HG02981 (cell line): ENCODE measurements around the gene AFF3.
"Not testable (repeated sequence)": the region's sequence is repeated elsewhere in the genome, so short reads cannot be mapped to it uniquely, and the experiment has no call there.

Experiments used
- ATAC-seq: cut with Tn5 transposase; IDR thresholded peaks from one replicate; pipeline ENCODE4 v1.9.1; 2021; ENCODE audit warnings: mild to moderate bottlenecking, moderate library complexity; ENCODE audit not compliant: unreplicated experiment

The AFF3 gene

DNA sequence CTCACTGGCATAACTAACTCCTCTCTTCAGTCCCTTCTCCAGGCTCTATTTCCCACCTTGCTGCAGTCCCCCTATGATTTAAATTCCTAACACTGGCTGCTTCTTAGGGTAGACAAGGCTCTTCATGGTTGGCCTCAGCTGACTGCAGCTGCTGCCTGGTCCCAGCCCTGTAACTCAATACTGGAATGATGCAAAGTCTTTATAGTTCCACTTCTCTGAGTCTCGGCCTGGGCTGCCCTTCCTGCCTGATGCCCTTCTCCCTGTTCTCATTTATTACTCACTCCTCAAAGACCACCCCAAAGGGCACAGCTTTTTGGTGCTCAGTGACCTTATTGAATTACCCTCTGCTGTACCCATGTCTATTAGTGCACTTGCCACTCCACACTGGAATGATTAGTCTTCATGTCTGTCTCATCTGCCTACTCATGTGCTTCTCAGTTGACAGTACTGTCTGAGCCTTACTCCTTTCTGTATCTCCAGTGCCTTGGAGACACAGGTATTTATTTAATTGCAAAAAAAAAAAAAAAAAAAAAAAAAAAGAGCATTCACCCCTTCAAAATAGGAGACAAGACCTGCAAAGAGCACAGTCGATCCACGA is 453.1 kb downstream of the AFF3 start:
- ATAC-seq, result no peak

- no peak for ATAC-seq
Measured at GRCh38 chr2:99688699-99689098, 453.7 kb downstream of the AFF3 start.

GRCh38 chr2:99682275-99683060 is 459.9 kb downstream of the AFF3 start:
- ATAC-seq, result no peak

DNA sequence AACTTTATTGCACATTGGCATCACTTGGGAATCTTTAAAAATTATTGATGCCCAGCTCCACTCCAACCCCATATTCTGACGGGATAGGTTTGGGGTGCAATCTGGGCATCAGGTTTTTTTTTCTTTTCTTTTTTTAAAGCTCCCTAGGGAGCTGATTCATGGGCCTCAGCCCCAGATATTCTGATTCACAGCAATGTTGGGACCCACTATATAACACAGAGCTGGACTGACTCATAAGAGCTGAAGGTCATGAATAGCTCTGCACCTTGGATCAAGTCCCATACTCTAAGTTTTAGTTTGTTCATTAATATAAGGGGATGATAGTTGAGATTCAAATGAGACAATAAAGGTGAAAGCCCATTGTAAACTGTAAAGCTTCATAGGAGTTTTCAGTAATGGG is 461.4 kb downstream of the AFF3 start:
- no peak for ATAC-seq

- ATAC-seq, result no peak
Measured at GRCh38 chr2:99679518-99679917, 462.9 kb downstream of the AFF3 start.

- no peak for ATAC-seq
Measured at GRCh38 chr2:99678625-99679024, 463.8 kb downstream of the AFF3 start.

- ATAC-seq, result no peak
Measured at GRCh38 chr2:99677814-99678213, 464.6 kb downstream of the AFF3 start.

GRCh38 chr2:99675130-99675661 is 467.2 kb downstream of the AFF3 start:
- no peak for ATAC-seq

DNA sequence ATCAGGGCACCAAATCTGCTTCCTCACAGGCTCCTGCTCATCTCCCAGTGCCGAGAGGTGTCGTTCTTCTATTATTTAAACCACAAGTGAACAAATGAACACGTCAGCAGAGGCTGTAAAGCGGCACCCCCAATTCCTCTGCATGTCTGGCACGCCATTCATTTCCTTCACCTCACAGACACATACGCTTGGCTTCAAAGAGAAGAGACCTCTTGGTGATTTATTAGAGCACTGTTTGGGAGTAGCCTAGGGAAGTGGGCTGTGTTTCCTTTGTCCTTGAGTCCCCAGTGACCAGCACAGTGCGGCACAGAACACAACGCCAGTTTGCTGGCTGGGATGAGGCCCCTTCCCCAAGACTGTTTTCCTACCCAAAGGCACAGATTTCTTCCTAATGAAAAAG is 468.3 kb downstream of the AFF3 start:
- no peak for ATAC-seq

DNA sequence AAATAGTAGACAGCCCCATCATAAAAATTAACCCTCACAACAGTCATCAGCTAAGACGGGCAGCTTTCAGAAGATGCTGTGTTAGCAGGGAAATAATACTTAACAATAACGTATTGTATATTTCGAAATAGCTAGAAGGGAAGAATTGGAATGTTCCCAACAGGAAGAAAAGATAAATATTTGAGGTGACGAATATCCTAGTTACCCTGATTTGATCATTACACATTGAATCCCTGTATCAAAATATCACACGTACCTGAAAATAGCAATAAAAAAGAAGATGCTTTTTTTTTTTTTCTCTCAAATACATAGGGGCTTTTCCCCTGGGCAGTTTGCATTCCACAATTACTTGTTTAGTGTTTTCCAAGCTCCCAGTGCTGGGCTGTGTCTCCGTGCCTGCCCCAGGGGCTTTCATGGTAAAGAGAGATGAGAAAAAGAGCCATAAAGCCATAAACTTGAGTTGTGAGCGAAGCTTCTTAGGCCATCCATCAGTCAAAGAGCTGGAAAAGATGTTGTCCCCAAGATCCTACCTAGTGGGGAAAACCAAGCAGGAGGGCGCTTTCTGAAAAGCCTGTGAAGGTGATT is 469.5 kb downstream of the AFF3 start:
- ATAC-seq, result no peak

- no peak for ATAC-seq
Measured at GRCh38 chr2:99670768-99671734, 471.3 kb downstream of the AFF3 start.

DNA sequence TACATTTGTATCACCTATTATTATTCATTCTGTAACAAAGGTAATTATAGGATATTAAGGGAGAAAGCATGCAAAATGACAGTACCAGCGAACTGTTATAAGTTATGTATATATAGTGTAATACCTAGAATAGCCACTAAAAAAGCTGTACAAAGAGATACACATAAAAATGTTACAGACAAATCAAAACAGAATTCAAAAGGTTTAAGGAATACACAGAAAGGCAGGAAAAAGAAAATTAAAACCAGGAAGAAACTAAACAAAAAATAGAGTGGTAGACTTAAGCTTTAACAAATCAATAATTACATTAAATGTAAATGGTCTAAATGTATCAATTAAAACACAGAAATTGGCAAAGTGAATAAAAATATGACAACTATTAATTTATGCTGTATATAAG is 476.1 kb downstream of the AFF3 start:
- ATAC-seq, result no peak

- no peak for ATAC-seq
Measured at GRCh38 chr2:99663641-99664040, 478.7 kb downstream of the AFF3 start.

- ATAC-seq, result no peak
Measured at GRCh38 chr2:99662761-99663341, 479.5 kb downstream of the AFF3 start.

- not testable (repeated sequence) for ATAC-seq
Measured at GRCh38 chr2:99661761-99662160, 480.6 kb downstream of the AFF3 start.

DNA sequence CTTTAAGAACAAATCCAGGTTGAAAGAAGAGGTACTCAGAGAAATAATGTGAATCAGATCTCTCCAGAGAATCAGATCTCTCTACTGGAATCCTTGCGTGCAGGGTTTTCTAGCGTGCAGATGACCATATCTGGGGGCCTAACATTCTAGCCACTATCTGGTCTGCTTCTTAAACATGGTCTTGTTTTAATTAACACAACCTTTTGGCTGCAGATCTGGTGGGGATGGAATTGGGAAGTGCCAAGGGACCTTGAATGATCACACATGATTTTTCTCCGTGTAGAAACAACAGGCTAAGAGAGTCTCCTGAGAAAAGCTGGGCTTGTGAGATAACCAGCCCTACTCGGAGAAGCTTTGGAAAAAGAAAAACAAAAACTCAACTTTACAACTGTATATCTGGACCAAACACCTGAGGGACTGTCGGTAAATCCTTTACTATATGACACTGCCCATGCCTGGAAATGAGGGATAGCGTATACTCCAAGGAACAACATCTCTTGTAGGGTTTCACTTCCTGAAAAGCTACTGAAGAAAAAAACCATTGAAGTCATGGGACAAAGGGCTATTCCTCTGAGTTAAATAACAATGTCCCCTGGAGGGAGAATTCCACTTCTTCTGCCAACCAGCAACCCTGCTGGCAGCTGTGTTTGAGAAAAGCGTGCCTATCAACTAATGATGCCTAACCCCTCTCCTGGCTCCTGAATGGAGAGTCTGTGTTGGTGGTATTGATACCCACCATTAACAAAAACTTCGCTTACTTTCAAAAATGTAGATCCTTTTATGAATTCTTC is 481.6 kb downstream of the AFF3 start:
- no peak for ATAC-seq

DNA sequence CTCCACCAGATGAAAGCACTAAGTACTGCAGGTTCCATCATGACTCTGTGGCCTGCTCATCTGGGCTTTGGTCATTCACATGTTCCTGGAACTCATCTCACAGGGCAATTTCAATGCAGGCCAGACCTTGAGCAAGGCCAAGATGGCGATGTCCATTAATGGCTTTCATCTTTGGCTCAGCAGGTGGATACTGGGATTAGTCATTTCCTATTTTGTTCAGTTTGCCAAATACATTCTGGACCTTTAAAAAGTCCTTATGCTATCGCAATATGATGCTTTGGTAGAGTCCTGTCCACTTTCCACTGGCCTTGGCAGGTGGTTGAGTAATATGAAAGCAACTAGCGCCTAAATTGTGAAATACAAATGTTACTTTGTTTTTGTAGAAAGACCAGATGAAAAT is 482.5 kb downstream of the AFF3 start:
- no peak for ATAC-seq

DNA sequence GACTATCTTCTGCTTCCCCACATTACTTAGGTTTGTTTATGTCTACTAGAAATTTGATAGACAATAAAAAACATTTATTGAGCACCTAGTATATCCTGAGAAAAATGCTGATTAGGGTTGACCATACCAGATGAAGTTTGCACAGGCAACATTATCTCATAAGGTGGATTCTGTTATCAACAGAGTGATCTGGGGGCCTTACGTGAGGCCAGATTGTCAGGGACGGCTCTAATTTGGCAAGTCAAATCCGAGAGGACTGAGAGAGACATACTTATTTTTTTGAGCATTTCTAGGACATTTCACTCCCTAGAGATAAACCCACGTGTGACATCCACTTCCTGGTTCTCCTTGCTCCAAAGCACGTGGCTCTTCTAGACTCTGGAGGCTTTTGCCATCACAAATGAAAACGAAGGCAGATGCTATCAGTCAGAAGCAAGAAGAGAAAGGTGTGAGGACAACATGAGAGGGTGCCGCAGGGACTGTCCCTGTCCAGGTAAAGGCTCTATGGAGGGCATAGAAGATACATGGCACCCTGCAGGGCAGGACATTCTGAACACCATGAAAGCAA is 484.6 kb downstream of the AFF3 start:
- no peak for ATAC-seq

DNA sequence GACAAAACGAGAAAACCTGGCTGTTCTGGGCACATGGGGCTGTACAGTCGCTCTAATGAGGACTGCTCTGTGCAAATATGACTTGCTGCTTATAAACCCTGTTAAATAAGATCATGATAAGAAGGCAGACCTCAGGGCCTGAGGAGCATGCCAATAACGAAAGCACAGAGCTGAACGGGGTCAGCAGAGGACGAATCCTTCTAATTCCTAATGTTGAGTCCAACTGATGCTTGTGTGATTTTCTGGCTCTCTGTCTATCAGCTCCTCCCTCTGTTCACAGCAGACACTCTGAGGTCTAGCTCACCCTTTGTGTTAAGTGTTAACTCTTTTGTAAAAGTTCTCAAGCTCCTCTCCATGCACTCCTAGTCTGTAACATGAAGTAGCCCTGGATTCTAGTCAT is 485.4 kb downstream of the AFF3 start:
- ATAC-seq, result no peak
